ENCODE measurements around the gene PDZRN3. TPM values are rescaled to one million over a fixed set of nuclear protein-coding genes. Genes with fewer than 3 reads are reported as not detected.

PDZRN3 gene
- total and polyA plus RNA-seq, 2 of the 13 experiments (the other 11 are each of a cell fraction or from before 2014, with no cell fraction given), result not detected

GRCh38 chr3:73597476-73597875 lies 27.3 kb downstream of the PDZRN3 start:
- BruUV-seq (replicated peaks), result no TSS peak
- WGBS (ENCODE audit: low lambda C conversion rate), result 62% methylated on average over 3 of the region's 3 CpGs
- no peaks in the 10 kb centered on the region for H3K79me2 ChIP-seq (ENCODE audit: insufficient read depth, low read length)
- H2AFZ ChIP-seq (ENCODE audit: low read length), result no peak overlapping the region
- H4K20me1 ChIP-seq (ENCODE audit: insufficient read depth, low read length), result no peaks in the 10 kb centered on the region
- no peaks in the 10 kb centered on the region for H3K27me3 ChIP-seq (ENCODE audit: control insufficient read depth in 1 of 2, insufficient read depth in 2 of 2, low read length in 2 of 2)
- H3K9me3 ChIP-seq (ENCODE audit: low read length), result no peaks in the 10 kb centered on the region
- no peak overlapping the region for H3K27ac ChIP-seq (ENCODE audit: extremely low read length, insufficient read depth, low read length)
- no peaks in the 10 kb centered on the region for H3K36me3 ChIP-seq (replicated peaks in 1 of 2; ENCODE audit: control insufficient read depth in 1 of 2, insufficient read depth in 2 of 2, low read length in 2 of 2)
- no peak overlapping the region for H3K4me3 ChIP-seq (replicated peaks in 1 of 3; ENCODE audit: insufficient read depth in 1 of 3, low read depth in 2 of 3, low read length in 3 of 3)
- intact Hi-C loops (cut with micrococcal nuclease; ENCODE audit: unreplicated experiment), result no loop called here
- no peak for ATAC-seq
- TF ChIP-seq, protein P1, sequence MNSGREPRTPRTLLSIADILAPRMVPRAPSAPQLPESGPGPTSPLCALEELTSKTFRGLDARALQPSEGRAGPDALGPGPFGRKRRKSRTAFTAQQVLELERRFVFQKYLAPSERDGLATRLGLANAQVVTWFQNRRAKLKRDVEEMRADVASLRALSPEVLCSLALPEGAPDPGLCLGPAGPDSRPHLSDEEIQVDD (CRISPR knock-in tag; IDR thresholded peaks at IDR 0.05; ENCODE audit: borderline replicate concordance), result no peak
- TF ChIP-seq, protein P2, sequence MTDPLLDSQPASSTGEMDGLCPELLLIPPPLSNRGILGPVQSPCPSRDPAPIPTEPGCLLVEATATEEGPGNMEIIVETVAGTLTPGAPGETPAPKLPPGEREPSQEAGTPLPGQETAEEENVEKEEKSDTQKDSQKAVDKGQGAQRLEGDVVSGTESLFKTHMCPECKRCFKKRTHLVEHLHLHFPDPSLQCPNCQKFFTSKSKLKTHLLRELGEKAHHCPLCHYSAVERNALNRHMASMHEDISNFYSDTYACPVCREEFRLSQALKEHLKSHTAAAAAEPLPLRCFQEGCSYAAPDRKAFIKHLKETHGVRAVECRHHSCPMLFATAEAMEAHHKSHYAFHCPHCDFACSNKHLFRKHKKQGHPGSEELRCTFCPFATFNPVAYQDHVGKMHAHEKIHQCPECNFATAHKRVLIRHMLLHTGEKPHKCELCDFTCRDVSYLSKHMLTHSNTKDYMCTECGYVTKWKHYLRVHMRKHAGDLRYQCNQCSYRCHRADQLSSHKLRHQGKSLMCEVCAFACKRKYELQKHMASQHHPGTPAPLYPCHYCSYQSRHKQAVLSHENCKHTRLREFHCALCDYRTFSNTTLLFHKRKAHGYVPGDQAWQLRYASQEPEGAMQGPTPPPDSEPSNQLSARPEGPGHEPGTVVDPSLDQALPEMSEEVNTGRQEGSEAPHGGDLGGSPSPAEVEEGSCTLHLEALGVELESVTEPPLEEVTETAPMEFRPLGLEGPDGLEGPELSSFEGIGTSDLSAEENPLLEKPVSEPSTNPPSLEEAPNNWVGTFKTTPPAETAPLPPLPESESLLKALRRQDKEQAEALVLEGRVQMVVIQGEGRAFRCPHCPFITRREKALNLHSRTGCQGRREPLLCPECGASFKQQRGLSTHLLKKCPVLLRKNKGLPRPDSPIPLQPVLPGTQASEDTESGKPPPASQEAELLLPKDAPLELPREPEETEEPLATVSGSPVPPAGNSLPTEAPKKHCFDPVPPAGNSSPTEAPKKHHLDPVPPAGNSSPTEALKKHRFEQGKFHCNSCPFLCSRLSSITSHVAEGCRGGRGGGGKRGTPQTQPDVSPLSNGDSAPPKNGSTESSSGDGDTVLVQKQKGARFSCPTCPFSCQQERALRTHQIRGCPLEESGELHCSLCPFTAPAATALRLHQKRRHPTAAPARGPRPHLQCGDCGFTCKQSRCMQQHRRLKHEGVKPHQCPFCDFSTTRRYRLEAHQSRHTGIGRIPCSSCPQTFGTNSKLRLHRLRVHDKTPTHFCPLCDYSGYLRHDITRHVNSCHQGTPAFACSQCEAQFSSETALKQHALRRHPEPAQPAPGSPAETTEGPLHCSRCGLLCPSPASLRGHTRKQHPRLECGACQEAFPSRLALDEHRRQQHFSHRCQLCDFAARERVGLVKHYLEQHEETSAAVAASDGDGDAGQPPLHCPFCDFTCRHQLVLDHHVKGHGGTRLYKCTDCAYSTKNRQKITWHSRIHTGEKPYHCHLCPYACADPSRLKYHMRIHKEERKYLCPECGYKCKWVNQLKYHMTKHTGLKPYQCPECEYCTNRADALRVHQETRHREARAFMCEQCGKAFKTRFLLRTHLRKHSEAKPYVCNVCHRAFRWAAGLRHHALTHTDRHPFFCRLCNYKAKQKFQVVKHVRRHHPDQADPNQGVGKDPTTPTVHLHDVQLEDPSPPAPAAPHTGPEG (CRISPR knock-in tag; IDR thresholded peaks at IDR 0.05), result no peak
- TF ChIP-seq GFI1 (CRISPR knock-in tag; IDR thresholded peaks at IDR 0.05; ENCODE audit: borderline replicate concordance), result no peak
- TF ChIP-seq ZNF460 (CRISPR knock-in tag; IDR thresholded peaks at IDR 0.05; ENCODE audit: borderline replicate concordance), result no peak
- TF ChIP-seq ZNF124 (CRISPR knock-in tag; IDR thresholded peaks at IDR 0.05), result no peak
- no peak for TF ChIP-seq ZBTB3 (CRISPR knock-in tag; IDR thresholded peaks at IDR 0.05; ENCODE audit: borderline replicate concordance, low read depth)
- TF ChIP-seq ZNF672 (CRISPR knock-in tag; IDR thresholded peaks at IDR 0.05), result no peak
- TF ChIP-seq, protein P3, sequence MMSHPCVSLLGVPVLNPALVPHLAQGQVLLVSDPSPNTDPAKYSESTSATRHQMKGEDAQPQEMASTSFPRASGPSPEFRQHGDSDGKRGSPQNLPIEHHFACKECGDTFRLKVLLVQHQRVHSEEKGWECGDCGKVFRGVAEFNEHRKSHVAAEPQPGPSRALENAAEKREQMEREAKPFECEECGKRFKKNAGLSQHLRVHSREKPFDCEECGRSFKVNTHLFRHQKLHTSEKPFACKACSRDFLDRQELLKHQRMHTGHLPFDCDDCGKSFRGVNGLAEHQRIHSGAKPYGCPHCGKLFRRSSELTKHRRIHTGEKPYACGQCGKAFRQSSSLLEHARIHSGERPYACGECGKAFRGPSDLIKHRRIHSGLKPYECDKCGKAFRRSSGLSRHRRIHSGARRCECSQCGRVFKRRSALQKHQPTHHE (CRISPR knock-in tag; IDR thresholded peaks at IDR 0.05; ENCODE audit: borderline replicate concordance), result no peak
- TF ChIP-seq MEIS2 (CRISPR knock-in tag; IDR thresholded peaks at IDR 0.05), result no peak
- TF ChIP-seq TERF1 (CRISPR knock-in tag; IDR thresholded peaks at IDR 0.05), result no peak
- TF ChIP-seq POLR2AphosphoS5 (IDR thresholded peaks at IDR 0.05; ENCODE audit: low read depth, low read length), result no peak
- no peak overlapping the region for H3K9ac ChIP-seq (ENCODE audit: insufficient read depth, low read depth, low read length)
- no peak for DNase-seq (ENCODE audit: low spot score)
- FAIRE-seq, result no peak
- in situ Hi-C loops (cut with HindIII; ENCODE audit: extremely low pct_ligation_motif_present, low pct_unique_long_range_greater_than_20kb), result no loop called here
- ChIA-PET CTCF (ENCODE audit: low intra/inter-chr PET ratio, low total read pairs) (no interaction called here), POLR2A (no interaction called here)
- no peaks in the 10 kb centered on the region for H3K4me1 ChIP-seq (ENCODE audit: insufficient read depth, low read length)
- no peak overlapping the region for H3K4me2 ChIP-seq (ENCODE audit: low read depth, low read length)

Measured in HepG2 (cell line).